Keratinocyte (primary cell): Measurements from ENCODE around the gene PRSS21. TPM values are rescaled to one million over a fixed set of nuclear protein-coding genes. Genes with fewer than 3 reads are reported as not detected.

Experiments used
- DNase-seq: peaks from one replicate; pipeline ENCODE4 v3.0.0-alpha.2; 2011; ENCODE audit warnings: low read depth, missing footprints, low spot score
- FAIRE-seq: peaks from 2 replicates; lab custom pipeline; 2011; peaks lifted over from hg19 to GRCh38; lab: Jason Lieb, UNC
- H2AFZ ChIP-seq: 2 replicates; pipeline ENCODE4 v1.6.0; 2012; ENCODE audit warnings: low read length, control low read depth, inconsistent platforms; ENCODE audit not compliant: control insufficient read depth
- H3K27ac ChIP-seq: 2 replicates; pipeline ENCODE4 v1.5.1; 2011; ENCODE audit warnings: low read length; ENCODE audit not compliant: control insufficient read depth, insufficient read depth
- H3K27me3 ChIP-seq: 3 replicates; pipeline ENCODE4 v1.6.0; 2011; ENCODE audit warnings: low read length; ENCODE audit not compliant: control insufficient read depth, insufficient read depth; ENCODE audit errors: extremely low read depth
- H3K36me3 ChIP-seq, 2 experiments: 2 replicates in 1 of 2; 3 replicates in 1 of 2; pipeline ENCODE4 v1.5.1; 2011; ENCODE audit warnings: low read length in 2 of 2, mild to moderate bottlenecking in 1 of 2; ENCODE audit not compliant: control insufficient read depth in 2 of 2, insufficient read depth in 2 of 2; ENCODE audit errors: extremely low read depth in 1 of 2
- H3K4me1 ChIP-seq: 3 replicates; pipeline ENCODE4 v1.5.1; 2011; ENCODE audit warnings: low read length; ENCODE audit not compliant: control insufficient read depth, insufficient read depth; ENCODE audit errors: extremely low read depth
- H3K4me2 ChIP-seq: 3 replicates; pipeline ENCODE4 v1.6.0; 2011; ENCODE audit warnings: low read depth, low read length; ENCODE audit not compliant: control insufficient read depth, insufficient read depth; ENCODE audit errors: extremely low read depth
- H3K4me3 ChIP-seq, 3 experiments: fragments of 200-600 bp in 1 of 3; sonication (generic) in 1 of 3; 2 replicates in 2 of 3; 3 replicates in 1 of 3; pipeline ENCODE4 v1.5.1; 2011 to 2016; ENCODE audit warnings: low read length in 3 of 3, mild to moderate bottlenecking in 3 of 3, control low read depth in 2 of 3, inconsistent platforms in 1 of 3, low read depth in 1 of 3, mixed read lengths in 1 of 3, mixed run types in 1 of 3, moderate library complexity in 1 of 3; ENCODE audit not compliant: control insufficient read depth in 2 of 3, insufficient read depth in 2 of 3; ENCODE audit errors: extremely low read depth in 1 of 3
- H3K79me2 ChIP-seq: 2 replicates; pipeline ENCODE4 v1.6.0; 2012; ENCODE audit warnings: low read length; ENCODE audit not compliant: control insufficient read depth, insufficient read depth
- H3K9ac ChIP-seq: 3 replicates; pipeline ENCODE4 v1.6.0; 2011; ENCODE audit warnings: low read length; ENCODE audit not compliant: control insufficient read depth, insufficient read depth; ENCODE audit errors: extremely low read depth
- H3K9me1 ChIP-seq: 3 replicates; pipeline ENCODE4 v1.6.0; 2011; ENCODE audit warnings: low read length; ENCODE audit not compliant: control insufficient read depth, insufficient read depth; ENCODE audit errors: extremely low read depth
- H3K9me3 ChIP-seq: 2 replicates; pipeline ENCODE4 v1.5.1; 2012; ENCODE audit warnings: low read depth, low read length; ENCODE audit not compliant: control insufficient read depth
- H4K20me1 ChIP-seq: 3 replicates; pipeline ENCODE4 v1.6.0; 2011; ENCODE audit warnings: low read length; ENCODE audit not compliant: control insufficient read depth, insufficient read depth; ENCODE audit errors: extremely low read depth
- CTCF ChIP-seq, 3 experiments: IDR thresholded peaks in 1 of 3; conservative IDR thresholded peaks in 1 of 3; optimal IDR thresholded peaks in 1 of 3; 2 replicates in 2 of 3; 3 replicates in 1 of 3; pipeline versions ENCODE3 to v1.5.1; 2011; ENCODE audit warnings: low read length in 3 of 3, mild to moderate bottlenecking in 3 of 3, moderate library complexity in 2 of 3, control low read depth in 1 of 3, inconsistent platforms in 1 of 3; ENCODE audit not compliant: insufficient read depth in 2 of 3; ENCODE audit errors: extremely low read depth in 1 of 3
- EZH2 ChIP-seq: IDR thresholded peaks from one replicate; pipeline ENCODE4 v1.6.1; 2012; ENCODE audit warnings: inconsistent platforms, mild to moderate bottlenecking, low read length, moderate library complexity
- dilution Hi-C: fragments of 300-500 bp; cut with MboI; formaldehyde crosslinking; loops from one replicate; pipeline ENCODE4 v1.7.0; 2020; ENCODE audit warnings: low sequenced_read_pairs; ENCODE audit not compliant: extremely low pct_ligation_motif_present
- polyA plus RNA-seq, 5 experiments: library from polyadenylated mRNA; depleted of rRNA in 3 of 5; stranded (reverse) in 3 of 5; stranded (forward) in 1 of 5; unstranded in 1 of 5; fragments of >200 nt; gene quantifications; 1 replicate in 1 of 5; 2 replicates in 3 of 5; 3 replicates in 1 of 5; pipeline versions ENCODE4 v1.2.1 to v1.2.3, GENCODE V29; 2011 to 2012; ENCODE audit warnings: missing spikeins in 2 of 5, low read depth in 1 of 5, low replicate concordance in 1 of 5

The PRSS21 gene
- polyA plus RNA-seq, 1 donor (not counting 4 experiments of a cell fraction or from before 2014, with no cell fraction given) = 0.52 TPM

- FAIRE-seq = no peak
- no peak for DNase-seq
- H3K9ac ChIP-seq = no peak overlapping the region
- H3K79me2 ChIP-seq = no peaks in the 10 kb centered on the region
- H3K4me3 ChIP-seq = no peak overlapping the region
- H3K9me1 ChIP-seq = no peaks in the 10 kb centered on the region
- H3K4me1 ChIP-seq = peaks cover 6% of the 10 kb centered on the region
- no peaks in the 10 kb centered on the region for H4K20me1 ChIP-seq
- TF ChIP-seq EZH2 (no peak), CTCF (optimal IDR thresholded peaks at IDR 0.05 in 1 of 3, IDR thresholded peaks at IDR 0.05 in 1 of 3, conservative IDR thresholded peaks at IDR 0.05 in 1 of 3; ENCODE audit: extremely low read depth in 1 of 3, insufficient read depth in 2 of 3, low read length in 3 of 3) (no peak)
- no peak overlapping the region for H2AFZ ChIP-seq
- H3K27me3 ChIP-seq = peaks cover 49% of the 10 kb centered on the region
- H3K9me3 ChIP-seq = no peaks in the 10 kb centered on the region
- H3K4me2 ChIP-seq = no peak overlapping the region
- dilution Hi-C loops = no loop called here
- H3K36me3 ChIP-seq = no peaks in the 10 kb centered on the region
- no peak overlapping the region for H3K27ac ChIP-seq
Measured at GRCh38 chr16:2814551-2815298, 2.3 kb upstream of the PRSS21 start.

DNA sequence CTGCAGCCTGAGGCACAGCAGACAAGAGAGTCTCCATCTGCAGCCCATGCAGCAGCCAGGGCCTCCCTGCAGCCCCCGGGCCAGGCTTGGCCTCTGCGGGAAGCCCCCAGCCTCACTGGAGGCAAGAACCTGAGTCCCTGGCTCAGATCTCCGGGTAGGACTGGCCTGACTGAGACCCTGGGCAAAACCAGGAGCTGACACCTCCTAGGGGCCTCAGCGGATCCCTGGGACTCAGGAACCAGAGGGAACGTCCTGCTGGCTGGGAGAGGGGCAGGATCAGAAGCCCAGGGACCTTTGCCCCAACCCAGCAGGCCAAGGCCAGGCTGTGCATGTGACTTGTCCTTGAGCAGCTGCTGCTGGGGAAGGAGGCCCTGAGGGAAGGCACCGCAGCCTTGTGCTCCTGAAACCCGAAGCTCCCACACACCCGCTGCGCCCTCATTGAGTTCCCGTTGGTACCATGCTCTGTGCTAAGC lies 1.7 kb upstream of the PRSS21 start:
- H3K4me3 ChIP-seq = no peak overlapping the region
- dilution Hi-C loops = no loop called here
- H3K9me1 ChIP-seq = no peaks in the 10 kb centered on the region
- no peaks in the 10 kb centered on the region for H3K9me3 ChIP-seq
- H2AFZ ChIP-seq = no peak overlapping the region
- FAIRE-seq (no peak), DNase-seq (no peak)
- no peaks in the 10 kb centered on the region for H3K79me2 ChIP-seq
- H3K4me1 ChIP-seq = peaks cover 6% of the 10 kb centered on the region
- no peak overlapping the region for H3K4me2 ChIP-seq
- H3K36me3 ChIP-seq = no peaks in the 10 kb centered on the region
- H3K9ac ChIP-seq = no peak overlapping the region
- TF ChIP-seq EZH2 = no peak
- no peak for TF ChIP-seq CTCF (optimal IDR thresholded peaks at IDR 0.05 in 1 of 3, IDR thresholded peaks at IDR 0.05 in 1 of 3, conservative IDR thresholded peaks at IDR 0.05 in 1 of 3; ENCODE audit: extremely low read depth in 1 of 3, insufficient read depth in 2 of 3, low read length in 3 of 3)
- no peak overlapping the region for H3K27ac ChIP-seq
- H3K27me3 ChIP-seq = peaks cover 47% of the 10 kb centered on the region
- no peaks in the 10 kb centered on the region for H4K20me1 ChIP-seq
